Effector memory CD8-positive, alpha-beta T cell (primary cell): ENCODE data around the gene NMS.

ENCODE experiments used
- ATAC-seq: fragments of 150-1000 bp; cut with Tn5 transposase; replicated peaks from 2 replicates; pipeline ENCODE4 v1.10.0; 2021; ENCODE audit warnings: mild to moderate bottlenecking, moderate library complexity
- DNase-seq, 3 experiments: peaks; one replicate each; pipeline ENCODE4 v3.0.0; 2021
- H3K27ac Mint-ChIP-seq, 2 donors: one replicate each; pipeline ENCODE4 v1.8.0; 2022; ENCODE audit warnings: mild to moderate bottlenecking in 2 of 2, mixed read lengths in 2 of 2, moderate library complexity in 2 of 2
- H3K27me3 Mint-ChIP-seq, 2 donors: one replicate each; pipeline ENCODE4 v1.8.0; 2022; ENCODE audit warnings: mixed read lengths in 2 of 2
- H3K36me3 Mint-ChIP-seq: one replicate; pipeline ENCODE4 v1.8.0; 2022; ENCODE audit warnings: mild to moderate bottlenecking, moderate library complexity, mixed read lengths; ENCODE audit not compliant: insufficient read depth
- H3K4me1 Mint-ChIP-seq, 2 donors: one replicate each; pipeline ENCODE4 v1.8.0; 2022; ENCODE audit warnings: low read depth in 2 of 2, mixed read lengths in 2 of 2
- H3K4me3 Mint-ChIP-seq, 2 donors: one replicate each; pipeline ENCODE4 v1.8.0; 2022; ENCODE audit warnings: mild to moderate bottlenecking in 2 of 2, mixed read lengths in 2 of 2, moderate library complexity in 2 of 2
- H3K9me3 Mint-ChIP-seq, 2 donors: one replicate each; pipeline ENCODE4 v1.8.0; 2022; ENCODE audit warnings: mixed read lengths in 2 of 2

Gene NMS

DNA sequence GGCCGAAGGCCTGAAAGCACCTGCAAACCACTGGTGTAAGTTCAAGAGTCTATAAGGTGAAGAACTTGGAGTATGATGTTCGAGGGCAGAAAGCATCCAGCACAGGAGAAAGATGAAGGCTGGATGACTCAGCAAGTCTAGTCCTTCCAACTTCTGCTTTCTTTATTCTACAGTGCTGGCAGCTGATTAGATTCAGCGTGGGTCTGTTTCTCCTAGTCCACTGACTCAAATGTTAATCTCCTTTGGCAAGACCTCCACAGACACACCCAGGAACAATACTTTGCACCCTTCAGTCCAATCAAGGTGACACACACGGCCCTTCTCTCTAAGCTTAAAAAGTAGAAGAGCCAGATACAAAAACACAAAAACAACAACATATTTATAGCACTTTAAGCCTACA, 43.4 kb downstream of the NMS start:
- Mint-ChIP-seq H3K27ac (no peak overlapping the region), H3K4me3 (no peak overlapping the region), H3K27me3 (peaks cover 12 to 19% of the 10 kb centered on the region in 2 donors), H3K9me3 (peaks cover 0 to 5% of the 10 kb centered on the region in 2 donors), H3K4me1 (no peaks in the 10 kb centered on the region), H3K36me3 (peaks cover 2% of the 10 kb centered on the region)
- no peak for DNase-seq
- ATAC-seq: no peak

DNA sequence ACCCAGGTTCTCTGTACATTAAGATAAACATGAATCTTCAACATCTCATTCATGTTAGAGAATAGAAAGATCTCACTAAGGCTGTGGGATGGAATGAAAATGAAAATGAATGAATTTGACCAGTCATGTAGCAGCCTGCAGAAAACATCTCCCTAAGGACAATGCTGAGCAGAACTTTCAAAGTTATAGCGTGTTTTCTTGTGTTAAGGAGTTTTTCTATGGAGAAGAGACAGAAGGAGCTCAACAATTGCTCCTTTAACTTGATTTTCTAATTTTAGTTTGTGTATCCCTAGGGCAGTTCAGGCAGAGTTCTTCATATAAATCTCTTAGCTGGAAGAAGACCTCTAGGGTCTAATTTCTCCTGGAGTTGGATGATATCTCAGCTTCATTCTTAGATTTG, 47.3 kb downstream of the NMS start:
- H3K4me1 Mint-ChIP-seq: no peaks in the 10 kb centered on the region
- H3K27me3 Mint-ChIP-seq: peaks cover 13 to 19% of the 10 kb centered on the region in 2 donors
- no peak overlapping the region for H3K4me3 Mint-ChIP-seq
- no peak for ATAC-seq
- no peaks in the 10 kb centered on the region for H3K9me3 Mint-ChIP-seq
- no peak overlapping the region for H3K27ac Mint-ChIP-seq
- DNase-seq: no peak
- no peaks in the 10 kb centered on the region for H3K36me3 Mint-ChIP-seq

DNA sequence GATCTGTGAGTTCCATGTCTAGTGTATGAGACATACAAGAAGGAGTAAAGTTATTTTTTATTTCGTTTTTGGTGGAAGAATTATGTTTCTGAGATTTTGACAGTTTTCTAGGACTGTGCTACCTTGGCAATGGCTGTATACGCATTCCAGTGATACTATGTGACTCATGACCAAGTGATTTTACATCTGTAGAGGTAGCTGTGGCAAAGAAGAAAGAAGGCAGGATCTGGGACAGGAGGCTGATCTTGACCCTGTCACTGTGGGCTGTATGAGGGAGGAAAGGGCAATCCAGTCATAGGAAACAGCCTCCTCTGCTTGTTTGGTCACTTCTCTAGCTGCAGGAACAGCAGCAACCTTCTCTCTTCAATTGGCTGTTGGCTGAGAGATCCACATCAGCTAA, 48.5 kb downstream of the NMS start:
- DNase-seq (no peak), ATAC-seq (no peak)
- Mint-ChIP-seq H3K4me3 (no peak overlapping the region), H3K9me3 (no peaks in the 10 kb centered on the region), H3K27me3 (peaks cover 13 to 22% of the 10 kb centered on the region in 2 donors), H3K36me3 (no peaks in the 10 kb centered on the region), H3K27ac (no peak overlapping the region), H3K4me1 (peaks cover 0 to 2% of the 10 kb centered on the region in 2 donors)

DNA sequence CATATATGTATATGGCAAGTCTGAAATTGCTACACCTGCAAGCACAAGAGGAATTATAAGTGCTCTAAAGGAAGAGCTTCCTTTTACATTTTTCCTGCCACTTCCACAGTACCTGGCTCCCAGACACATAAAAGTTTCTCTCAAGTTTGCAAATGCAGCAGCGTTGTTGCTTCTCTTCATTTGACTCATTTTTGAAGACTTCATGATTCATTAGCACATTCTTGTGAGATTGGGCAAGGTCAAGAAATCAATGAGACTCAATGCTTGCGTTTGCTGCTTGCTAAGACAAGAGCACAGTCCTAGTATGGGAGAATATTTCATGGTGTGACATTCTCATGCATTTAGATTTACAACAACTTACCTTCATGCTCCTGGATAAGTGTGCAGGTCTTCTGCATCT, 49.9 kb downstream of the NMS start:
- no peaks in the 10 kb centered on the region for H3K36me3 Mint-ChIP-seq
- ATAC-seq (no peak), DNase-seq (no peak)
- no peaks in the 10 kb centered on the region for H3K9me3 Mint-ChIP-seq
- H3K27ac Mint-ChIP-seq: no peak overlapping the region
- peaks cover 13 to 26% of the 10 kb centered on the region in 2 donors for H3K27me3 Mint-ChIP-seq
- H3K4me1 Mint-ChIP-seq: peaks cover 0 to 3% of the 10 kb centered on the region in 2 donors
- no peak overlapping the region for H3K4me3 Mint-ChIP-seq

DNA sequence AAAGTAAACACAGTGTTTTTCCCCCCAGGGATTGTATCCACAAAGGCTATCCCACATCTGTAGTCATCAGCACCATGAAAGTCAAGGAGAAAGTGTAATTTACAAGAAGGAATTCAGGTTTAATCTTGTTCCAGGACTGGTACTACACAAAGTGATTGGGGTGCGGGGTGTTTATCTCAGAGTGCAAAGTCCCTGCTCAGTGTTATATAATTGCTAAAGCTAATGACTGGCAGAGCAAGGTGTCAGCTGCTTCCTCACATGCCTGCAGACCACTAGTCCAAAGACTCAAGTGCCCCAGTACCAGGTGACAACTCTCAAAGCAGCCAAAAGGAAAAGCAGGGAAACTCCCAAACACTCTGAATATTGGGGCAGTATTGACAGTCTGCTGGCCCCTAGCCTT, 52.1 kb downstream of the NMS start:
- no peak overlapping the region for H3K4me3 Mint-ChIP-seq
- no peaks in the 10 kb centered on the region for H3K36me3 Mint-ChIP-seq
- peaks cover 14 to 36% of the 10 kb centered on the region in 2 donors for H3K27me3 Mint-ChIP-seq
- no peaks in the 10 kb centered on the region for H3K9me3 Mint-ChIP-seq
- no peak overlapping the region for H3K27ac Mint-ChIP-seq
- DNase-seq: no peak
- H3K4me1 Mint-ChIP-seq: peaks cover 0 to 3% of the 10 kb centered on the region in 2 donors
- ATAC-seq: no peak

DNA sequence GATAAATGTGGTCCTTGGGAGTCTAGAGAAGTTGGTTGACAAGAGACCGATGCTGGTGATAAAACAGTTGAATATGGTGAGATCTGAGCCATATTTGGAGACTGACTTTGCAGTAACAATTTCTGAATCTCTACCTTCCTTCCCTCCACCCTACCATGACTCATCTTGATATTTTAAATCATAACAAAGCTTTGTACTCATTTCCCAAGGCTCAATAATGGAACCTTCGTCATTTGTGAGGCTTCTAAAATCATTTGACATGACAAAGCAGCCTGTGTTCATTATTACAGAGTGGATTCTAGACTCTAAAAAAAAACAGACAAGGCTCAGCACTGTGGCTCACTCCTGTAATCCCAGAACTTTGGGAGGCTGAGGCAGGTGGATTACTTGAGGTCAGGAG, 54.0 kb downstream of the NMS start:
- Mint-ChIP-seq H3K4me3 (no peak overlapping the region), H3K27me3 (peaks cover 16 to 33% of the 10 kb centered on the region in 2 donors), H3K9me3 (no peaks in the 10 kb centered on the region), H3K27ac (no peak overlapping the region), H3K4me1 (peaks cover 0 to 3% of the 10 kb centered on the region in 2 donors), H3K36me3 (peaks cover 3% of the 10 kb centered on the region)
- DNase-seq (no peak), ATAC-seq (no peak)

DNA sequence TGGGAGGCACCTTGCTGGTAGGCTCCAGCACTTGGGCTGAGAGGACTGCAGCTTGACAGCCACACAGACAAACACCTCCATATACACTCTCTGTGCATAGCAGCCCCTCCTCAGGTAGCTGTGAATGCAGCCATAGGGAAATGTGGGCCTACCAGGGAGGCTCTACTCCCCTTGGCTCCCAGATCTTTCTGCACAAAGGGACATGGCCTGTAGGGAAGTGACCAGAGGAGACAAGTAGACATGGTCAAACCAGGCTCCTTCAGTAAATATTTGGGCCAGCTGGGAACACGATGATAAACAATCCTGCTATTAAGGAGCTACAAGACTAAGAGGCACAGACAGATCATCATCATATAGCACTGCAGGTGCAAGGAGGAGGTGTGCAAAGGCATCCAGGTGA, 56.6 kb downstream of the NMS start:
- ATAC-seq (no peak), DNase-seq (no peak)
- peaks cover 32 to 50% of the 10 kb centered on the region in 2 donors for H3K27me3 Mint-ChIP-seq
- peaks cover 0 to 9% of the 10 kb centered on the region in 2 donors for H3K4me1 Mint-ChIP-seq
- no peak overlapping the region for H3K27ac Mint-ChIP-seq
- peaks cover 3% of the 10 kb centered on the region for H3K36me3 Mint-ChIP-seq
- no peaks in the 10 kb centered on the region for H3K9me3 Mint-ChIP-seq
- no peak overlapping the region for H3K4me3 Mint-ChIP-seq

DNA sequence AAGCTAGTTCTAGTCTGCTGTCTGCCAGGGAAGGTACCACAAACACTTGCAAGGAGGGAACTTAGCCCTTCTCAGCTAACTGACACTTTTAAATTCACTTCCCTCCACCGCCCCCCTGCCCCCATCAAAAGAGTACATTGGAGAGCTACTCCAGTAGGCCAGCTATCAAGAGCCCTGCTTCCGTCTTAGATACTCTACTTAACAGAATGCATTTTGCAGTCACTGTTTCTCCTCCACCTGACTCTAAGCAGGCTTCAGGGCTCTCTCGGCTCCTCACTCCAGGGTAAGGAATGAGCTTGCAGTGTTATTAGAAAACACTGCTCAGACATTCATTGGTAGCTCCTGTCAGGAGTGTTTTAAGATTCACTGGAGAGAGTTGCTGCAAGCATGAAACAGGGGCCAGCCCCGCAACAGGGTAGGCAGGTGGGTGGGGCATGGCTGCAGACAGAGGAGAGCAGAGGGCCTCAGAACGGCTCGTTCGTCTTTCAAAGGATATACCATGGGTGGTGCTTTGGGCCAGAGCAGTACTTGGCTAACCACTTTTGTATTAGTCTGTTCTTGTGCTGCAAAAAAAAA, 57.2 kb downstream of the NMS start:
- Mint-ChIP-seq H3K27me3 (peaks cover 32 to 50% of the 10 kb centered on the region in 2 donors), H3K36me3 (peaks cover 3% of the 10 kb centered on the region), H3K27ac (no peak overlapping the region), H3K4me3 (no peak overlapping the region), H3K4me1 (peaks cover 0 to 9% of the 10 kb centered on the region in 2 donors), H3K9me3 (no peaks in the 10 kb centered on the region)
- DNase-seq (no peak), ATAC-seq (no peak)

DNA sequence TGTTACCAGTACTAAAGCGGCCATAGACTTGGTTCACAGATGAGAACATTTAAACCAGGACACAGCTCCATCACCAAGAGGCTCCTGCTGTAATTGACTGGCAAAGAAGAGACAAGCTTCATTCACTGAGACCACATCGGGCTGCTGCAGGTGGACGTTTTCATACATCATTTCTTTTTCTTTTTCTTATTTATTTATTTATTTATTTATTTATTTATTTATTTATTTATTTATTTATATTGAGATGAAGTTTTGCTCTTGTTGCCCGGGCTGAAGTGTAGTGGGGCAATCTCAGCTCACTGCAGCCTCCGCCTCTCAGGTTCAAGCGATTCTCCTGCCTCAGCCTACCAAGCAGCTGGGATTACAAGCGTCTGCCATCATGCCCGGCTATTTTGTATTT, 58.9 kb downstream of the NMS start:
- Mint-ChIP-seq H3K9me3 (peaks cover 0 to 2% of the 10 kb centered on the region in 2 donors), H3K4me1 (peaks cover 0 to 6% of the 10 kb centered on the region in 2 donors), H3K27me3 (peaks cover 42 to 57% of the 10 kb centered on the region in 2 donors), H3K27ac (no peak overlapping the region), H3K4me3 (no peak overlapping the region), H3K36me3 (peaks cover 3% of the 10 kb centered on the region)
- DNase-seq (no peak), ATAC-seq (no peak)

DNA sequence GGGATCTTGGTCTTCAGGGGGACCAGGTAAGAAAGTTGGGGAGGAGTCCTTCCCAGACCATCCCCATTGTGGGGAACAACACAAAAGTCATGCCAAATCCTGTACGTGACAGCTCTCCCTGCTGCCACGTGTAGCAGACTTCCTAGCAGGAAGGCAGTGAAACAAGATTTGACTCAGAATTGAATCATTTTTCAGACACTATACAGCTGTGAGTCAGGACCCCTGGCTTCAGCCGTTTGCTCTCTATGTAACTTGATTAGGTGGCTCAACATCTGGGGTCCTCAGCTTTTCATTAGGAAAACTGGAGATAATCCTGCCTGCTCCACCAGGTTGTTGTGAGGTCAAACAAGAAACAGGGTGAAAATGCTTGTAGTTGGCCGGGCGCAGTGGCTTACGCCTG, 59.6 kb downstream of the NMS start:
- no peak overlapping the region for H3K4me3 Mint-ChIP-seq
- ATAC-seq (no peak), DNase-seq (no peak)
- peaks cover 0 to 2% of the 10 kb centered on the region in 2 donors for H3K9me3 Mint-ChIP-seq
- no peak overlapping the region for H3K27ac Mint-ChIP-seq
- H3K36me3 Mint-ChIP-seq: peaks cover 3% of the 10 kb centered on the region
- H3K4me1 Mint-ChIP-seq: peaks cover 0 to 6% of the 10 kb centered on the region in 2 donors
- peaks cover 42 to 57% of the 10 kb centered on the region in 2 donors for H3K27me3 Mint-ChIP-seq
